Measurements from ENCODE around the gene ATOX1. TPM values are rescaled to one million over a fixed set of nuclear protein-coding genes. Genes with fewer than 3 reads are reported as not detected.
"Not testable (repeated sequence)": the region's sequence is repeated elsewhere in the genome, so short reads cannot be mapped to it uniquely, and the experiment has no call there.

ATOX1 gene
- total and polyA plus RNA-seq, 2 experiments from 2014 or later, result 118 to 134 TPM

GRCh38 chr5:151730381-151730780 is 28.1 kb downstream of the ATOX1 start:
- ATAC-seq, result no peak
- H3K4me1 ChIP-seq (ENCODE audit: insufficient read depth), result 0 out of 2 replicates have a peak, but pooled peaks cover 6% of the 10 kb centered on the region
- no peak overlapping the region for H2AFZ ChIP-seq
- no peak overlapping the region for H3K4me3 ChIP-seq
- peaks cover 30% of the 10 kb centered on the region for H3K36me3 Mint-ChIP-seq (ENCODE audit: low read depth)
- H3K27ac Mint-ChIP-seq, result no peak overlapping the region
- H3K4me3 Mint-ChIP-seq, result no peak overlapping the region
- H3K79me2 ChIP-seq (replicated peaks; ENCODE audit: insufficient read depth), result no peaks in the 10 kb centered on the region
- H3K4me2 ChIP-seq, result no peak overlapping the region
- no peaks in the 10 kb centered on the region for H4K20me1 ChIP-seq (replicated peaks; ENCODE audit: insufficient read depth)
- H3F3A ChIP-seq (replicated peaks; ENCODE audit: low read depth), result peaks cover 4% of the 10 kb centered on the region; the same call in 1 of the 2 replicates
- H3K36me3 ChIP-seq (ENCODE audit: insufficient read depth), result peaks cover 6% of the 10 kb centered on the region; the same call in 1 of the 2 replicates
- H3K27me3 Mint-ChIP-seq (ENCODE audit: insufficient read depth, low read depth, poor library complexity), result peaks cover 15% of the 10 kb centered on the region
- H3K27me3 ChIP-seq (ENCODE audit: insufficient read depth), result no peaks in the 10 kb centered on the region
- no peaks in the 10 kb centered on the region for H3K9me2 ChIP-seq (ENCODE audit: insufficient read depth)
- DNase-seq (ENCODE audit: low spot score), result no peak
- TF ChIP-seq ZNF114 (CRISPR knock-in tag; IDR thresholded peaks at IDR 0.05) (no peak), EZH2 (IDR thresholded peaks at IDR 0.05; ENCODE audit: low read depth, unreplicated experiment) (no peak), EZH2phosphoT487 (IDR thresholded peaks at IDR 0.05; ENCODE audit: unreplicated experiment) (no peak), REST (IDR thresholded peaks at IDR 0.05; ENCODE audit: unreplicated experiment) (no peak), NANOG (IDR thresholded peaks at IDR 0.05; ENCODE audit: borderline replicate concordance) (no peak), ETS1 (IDR thresholded peaks at IDR 0.05) (no peak), JUNB (IDR thresholded peaks at IDR 0.05; ENCODE audit: unreplicated experiment) (no peak), CREB1 (CRISPR knock-in tag; IDR thresholded peaks at IDR 0.05; ENCODE audit: low read depth) (no peak), POLR2AphosphoS5 (IDR thresholded peaks at IDR 0.05; ENCODE audit: low read depth) (no peak), STAT1 (IDR thresholded peaks at IDR 0.05; ENCODE audit: unreplicated experiment) (no peak)
- H3K9me3 Mint-ChIP-seq, result peaks cover 36% of the 10 kb centered on the region
- peaks cover 9% of the 10 kb centered on the region for H3K4me1 Mint-ChIP-seq
- 0 out of 2 replicates have a peak overlapping the region, but pooled peaks have one; percentile 75 for H3K27ac ChIP-seq (ENCODE audit: low read depth)

GRCh38 chr5:151729597-151729996 is 28.8 kb downstream of the ATOX1 start:
- not testable (repeated sequence) for H3K4me1 ChIP-seq (ENCODE audit: insufficient read depth); H3K27me3 ChIP-seq (ENCODE audit: insufficient read depth); H4K20me1 ChIP-seq (replicated peaks; ENCODE audit: insufficient read depth); H2AFZ ChIP-seq; H3K36me3 ChIP-seq (ENCODE audit: insufficient read depth); H3K4me3 Mint-ChIP-seq; ATAC-seq; H3K9me2 ChIP-seq (ENCODE audit: insufficient read depth); H3K4me1 Mint-ChIP-seq; H3K4me2 ChIP-seq; H3K79me2 ChIP-seq (replicated peaks; ENCODE audit: insufficient read depth); H3K4me3 ChIP-seq; H3F3A ChIP-seq (replicated peaks; ENCODE audit: low read depth)
- Mint-ChIP-seq H3K27ac (peak overlapping the region; percentile 59; the same call in 1 of the 2 replicates), H3K9me3 (peaks cover 36% of the 10 kb centered on the region), H3K36me3 (ENCODE audit: low read depth) (peaks cover 30% of the 10 kb centered on the region), H3K27me3 (ENCODE audit: insufficient read depth, low read depth, poor library complexity) (peaks cover 15% of the 10 kb centered on the region)
- H3K27ac ChIP-seq (ENCODE audit: low read depth), result peak overlapping the region; percentile 75; the same call in 1 of the 2 replicates
- peak; percentile 56 for DNase-seq (ENCODE audit: low spot score)

Data from GM23338 (cell line).